Measurements from ENCODE around the gene PGAP1.
"Not testable (repeated sequence)": the region's sequence is repeated elsewhere in the genome, so short reads cannot be mapped to it uniquely, and the experiment has no call there.

PGAP1 gene

DNA sequence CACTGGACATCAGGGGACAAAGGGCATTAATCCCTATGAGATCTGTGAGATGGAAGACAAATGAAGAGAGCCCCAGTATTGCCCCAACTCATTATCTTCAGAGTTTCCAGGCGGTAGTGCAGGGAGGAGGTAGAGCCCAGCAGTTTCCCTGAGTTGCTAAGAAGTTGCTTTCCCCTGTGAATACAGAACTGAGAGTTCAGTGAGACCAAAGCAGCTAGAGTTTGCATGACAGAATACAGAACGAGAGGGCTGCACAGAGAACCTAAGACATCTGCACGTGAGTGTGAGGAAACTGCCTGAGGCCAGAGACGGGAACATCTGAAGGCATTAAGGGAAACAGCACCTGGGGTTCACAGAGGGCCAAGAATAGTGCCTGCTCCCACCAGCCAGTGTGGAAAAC, 18.1 kb upstream of the PGAP1 start:
- no peak for DNase-seq (ENCODE audit: low read depth)

DNA sequence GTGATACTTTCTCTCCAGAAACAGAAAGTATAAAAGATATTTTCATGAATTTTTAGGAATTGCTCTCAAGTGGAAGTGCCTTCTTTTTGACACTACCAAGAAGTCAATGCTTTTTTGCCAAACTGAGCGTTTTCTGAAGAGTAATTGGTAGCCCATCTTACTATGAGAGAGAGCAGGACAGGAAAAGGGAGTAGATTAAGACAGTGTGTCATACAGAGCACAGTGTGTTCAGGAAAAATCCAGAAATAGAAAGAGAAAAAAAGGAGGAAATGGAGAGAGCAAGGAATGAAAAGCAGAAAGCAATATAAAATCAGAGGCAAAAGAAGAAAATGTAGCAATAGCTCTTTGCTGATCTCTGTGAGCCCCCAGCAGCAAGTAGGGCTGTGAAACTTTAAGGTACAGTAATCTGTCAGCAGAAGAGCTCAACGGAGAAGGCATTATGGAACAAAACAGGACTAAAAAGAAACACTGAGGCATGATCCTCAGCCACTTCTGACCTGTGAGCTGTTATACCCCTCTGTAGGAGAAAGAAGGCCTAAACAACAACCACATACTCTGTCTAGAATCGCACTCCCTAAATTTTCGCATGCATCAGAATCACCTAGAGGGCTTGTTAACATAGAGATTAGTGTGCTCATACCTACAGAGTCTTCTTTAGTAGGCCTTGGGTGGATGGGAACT, 15.0 kb upstream of the PGAP1 start:
- no peak for DNase-seq (ENCODE audit: low read depth)

DNA sequence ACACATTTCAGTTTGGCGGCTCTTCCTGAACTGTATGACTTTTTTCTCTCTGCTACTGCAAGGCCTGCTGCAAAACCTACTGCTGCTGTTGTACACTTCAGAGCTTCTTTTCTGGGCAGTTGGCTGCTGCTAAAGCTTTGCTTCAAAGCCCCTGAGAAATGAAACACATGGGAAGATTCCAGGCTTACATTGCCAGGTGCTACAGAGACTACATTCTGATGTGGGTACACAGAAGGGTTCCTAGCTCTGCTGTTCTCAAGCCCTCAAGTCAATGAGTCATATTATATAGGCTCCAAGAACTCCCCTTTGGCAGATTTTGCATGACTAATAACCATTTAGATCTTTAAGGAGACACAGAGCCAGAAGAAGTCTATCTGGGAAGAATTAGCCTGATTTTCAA, 12.9 kb upstream of the PGAP1 start:
- no peak for DNase-seq (ENCODE audit: low read depth)

DNA sequence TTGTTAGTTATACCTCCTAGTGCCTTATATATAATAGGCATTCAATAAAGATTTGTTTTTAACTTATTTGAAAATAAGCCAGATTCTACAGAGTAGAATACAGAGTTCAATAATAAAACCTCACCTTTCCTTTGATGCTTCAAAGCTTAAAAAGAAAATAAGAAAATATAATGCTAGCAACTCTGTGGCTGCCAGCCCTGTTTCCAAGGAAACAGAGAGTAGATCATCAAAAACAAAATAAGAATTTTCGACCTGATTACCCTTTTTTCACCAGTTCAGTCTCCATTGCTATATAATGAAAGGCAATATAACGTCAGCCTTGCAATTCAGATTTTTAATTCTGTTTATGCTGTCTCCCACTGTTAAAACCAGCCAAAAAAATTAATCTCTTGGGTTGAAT, 8.9 kb upstream of the PGAP1 start:
- no peak for DNase-seq (ENCODE audit: low read depth)

DNA sequence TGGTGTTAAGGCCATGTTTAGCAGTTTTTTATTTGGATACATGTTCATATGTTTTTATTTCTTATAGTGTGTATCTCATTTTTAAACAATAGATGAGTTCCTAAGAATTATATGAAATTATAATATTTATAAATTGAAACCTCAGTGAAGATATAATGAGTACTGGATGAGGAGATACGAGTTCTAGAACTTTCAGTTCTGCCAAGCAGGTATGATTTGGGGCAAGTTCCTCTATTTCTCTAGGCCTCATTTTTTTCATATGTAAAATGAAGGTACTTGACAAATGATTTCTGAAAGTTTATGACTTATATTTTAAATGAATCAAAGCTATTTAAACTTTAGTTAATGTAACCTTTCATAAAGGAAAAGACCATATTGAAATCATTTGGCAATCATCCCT, 8.2 kb upstream of the PGAP1 start:
- no peak for DNase-seq (ENCODE audit: low read depth)

DNA sequence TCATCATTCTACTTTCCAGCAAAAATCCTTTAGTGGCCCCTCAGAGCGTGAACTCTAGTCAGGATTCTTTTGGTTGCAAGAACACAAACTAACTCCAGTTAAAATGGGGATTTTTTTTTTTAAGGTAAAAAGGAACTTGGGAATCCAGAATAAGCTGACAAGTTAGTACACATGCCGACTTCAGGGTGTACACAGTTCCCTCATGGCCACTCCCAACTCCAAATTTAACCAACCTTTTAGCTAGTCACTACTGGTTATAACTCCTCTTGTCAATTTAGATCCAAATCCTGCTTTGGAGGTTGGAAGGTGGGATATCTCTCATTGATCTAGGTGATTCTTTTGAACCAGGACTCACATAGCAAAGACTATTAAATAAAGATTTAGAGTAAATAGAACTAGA, 5.0 kb upstream of the PGAP1 start:
- no peak for DNase-seq (ENCODE audit: low read depth)

DNA sequence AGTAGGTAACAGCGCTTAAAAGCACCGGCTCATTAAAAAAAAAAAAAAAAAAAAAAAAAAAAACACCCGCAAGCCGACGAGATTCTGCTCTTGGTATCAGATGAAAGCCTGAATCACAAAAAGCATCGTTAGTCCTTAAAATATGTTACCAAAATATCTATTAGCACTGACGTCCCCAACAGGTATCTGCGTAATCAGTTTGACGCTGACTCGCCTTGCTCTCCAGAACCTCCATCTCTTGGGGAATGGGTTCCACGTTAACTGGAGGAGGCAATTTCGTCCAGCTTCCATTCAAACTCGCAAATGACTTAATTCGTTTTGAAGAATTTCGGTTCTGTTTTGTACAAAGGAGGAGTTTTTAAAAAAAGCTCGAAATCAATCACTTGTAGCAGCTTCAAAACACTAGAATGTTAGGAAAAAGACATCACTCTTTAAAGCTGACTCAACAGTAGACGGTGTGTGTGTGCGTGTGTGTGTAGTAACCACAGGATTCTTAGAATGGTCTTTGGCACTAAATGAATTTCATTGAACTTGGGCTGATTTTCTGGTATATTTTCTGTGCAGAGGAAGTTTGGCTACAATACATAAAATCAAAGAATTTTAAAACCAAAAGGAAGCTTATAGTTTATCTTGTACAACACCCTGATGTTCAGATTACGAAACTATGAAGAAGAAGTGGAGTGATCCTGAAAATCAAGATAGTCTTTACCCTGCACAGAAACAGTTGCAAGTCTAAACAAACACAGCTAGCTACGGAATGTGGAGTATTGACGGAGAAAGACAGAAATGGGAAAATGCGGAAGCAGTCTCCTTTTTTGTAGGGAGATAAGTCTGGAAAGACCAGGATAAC, 1.1 kb upstream of the PGAP1 start:
- DNase-seq (ENCODE audit: low read depth): peak; percentile 32

DNA sequence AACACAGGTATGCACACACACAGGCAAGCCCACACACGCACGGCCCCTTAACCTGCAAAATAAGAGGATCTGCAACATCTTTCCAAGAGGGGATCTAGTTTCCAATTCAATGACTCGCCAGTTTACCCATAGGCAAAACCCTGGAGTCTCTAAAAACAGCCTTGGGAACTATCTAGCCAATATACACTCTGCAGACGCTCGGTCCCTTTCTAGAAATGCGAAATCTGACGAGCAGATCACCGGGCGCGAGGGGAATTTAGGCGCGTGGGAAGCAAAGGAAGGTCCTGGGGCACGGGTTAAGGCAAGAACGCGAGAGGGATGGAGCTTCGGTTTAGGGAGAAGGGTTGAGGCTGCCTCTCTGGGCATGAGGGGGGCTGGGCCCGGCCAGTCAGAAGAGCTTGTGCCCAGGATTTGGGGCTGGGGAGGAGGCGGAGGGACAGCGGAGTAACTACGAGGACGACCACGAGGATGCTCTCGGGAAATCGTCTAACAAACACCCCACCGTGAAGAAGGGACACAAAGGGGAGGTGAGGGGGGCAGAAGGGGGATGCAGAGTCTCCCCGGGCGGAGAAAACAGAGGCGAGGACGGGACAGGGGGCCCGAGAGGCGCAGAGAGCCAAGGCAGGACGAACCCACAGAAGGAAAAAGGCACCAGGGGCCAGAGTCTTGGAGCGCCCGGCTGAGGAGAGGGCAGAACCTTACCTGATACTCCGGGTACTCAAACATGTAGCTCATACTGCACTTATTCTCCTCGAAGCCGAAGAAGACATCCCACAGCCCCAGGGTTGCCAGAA, 542 bp downstream of the PGAP1 start:
- DNase-seq (ENCODE audit: low read depth): no peak

DNA sequence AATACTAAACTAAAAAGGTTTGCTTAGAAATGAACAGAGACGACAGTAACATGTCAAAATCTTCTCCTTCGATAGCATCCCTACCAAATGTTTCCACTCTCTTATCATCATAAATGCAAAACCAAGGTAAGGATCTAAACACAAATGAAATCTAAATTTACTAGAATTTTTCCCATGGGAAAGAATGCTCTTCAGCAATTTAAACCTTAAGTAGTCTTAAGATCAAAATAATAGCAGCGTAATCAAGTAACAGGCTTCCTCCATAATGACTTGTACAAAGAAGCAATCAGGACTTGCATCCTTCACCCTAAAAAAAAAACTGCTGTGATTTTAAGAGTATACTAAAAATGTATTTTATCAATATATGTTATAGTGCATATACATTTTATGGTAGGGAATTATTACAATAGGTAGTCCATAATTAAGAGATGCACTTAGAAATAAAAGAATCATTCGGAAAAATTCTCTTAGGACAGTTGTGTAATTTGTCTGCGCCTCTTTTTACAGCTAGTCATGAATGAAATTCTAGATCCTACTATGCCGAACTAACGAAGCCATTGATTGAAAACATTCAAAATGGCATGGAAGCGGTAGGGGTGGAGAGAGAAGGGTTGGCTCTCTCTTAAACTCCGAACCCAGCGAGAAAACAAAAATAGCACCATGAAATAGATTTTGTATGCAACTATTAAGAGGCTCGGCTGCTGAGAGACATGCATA, 1.3 kb downstream of the PGAP1 start:
- no peak for DNase-seq (ENCODE audit: low read depth)

DNA sequence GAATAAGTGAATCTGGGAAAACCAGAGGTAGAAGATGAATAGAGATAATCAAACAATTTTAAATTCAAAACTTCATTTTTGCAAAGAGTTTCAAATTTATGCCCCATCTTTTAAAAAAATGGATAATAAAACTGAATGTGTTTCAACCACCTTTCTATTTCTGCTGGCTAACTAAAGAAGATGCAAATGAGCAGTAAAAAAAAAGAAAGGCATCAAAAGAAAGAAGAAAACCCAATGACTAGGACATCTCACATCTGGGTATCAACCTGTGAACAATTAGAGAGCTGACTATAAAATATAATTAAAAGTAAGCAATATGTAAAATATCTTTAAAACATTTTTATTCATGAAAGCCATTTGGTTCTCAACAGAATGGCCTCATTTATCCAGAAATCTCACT, 2.5 kb downstream of the PGAP1 start:
- no peak for DNase-seq (ENCODE audit: low read depth)

DNA sequence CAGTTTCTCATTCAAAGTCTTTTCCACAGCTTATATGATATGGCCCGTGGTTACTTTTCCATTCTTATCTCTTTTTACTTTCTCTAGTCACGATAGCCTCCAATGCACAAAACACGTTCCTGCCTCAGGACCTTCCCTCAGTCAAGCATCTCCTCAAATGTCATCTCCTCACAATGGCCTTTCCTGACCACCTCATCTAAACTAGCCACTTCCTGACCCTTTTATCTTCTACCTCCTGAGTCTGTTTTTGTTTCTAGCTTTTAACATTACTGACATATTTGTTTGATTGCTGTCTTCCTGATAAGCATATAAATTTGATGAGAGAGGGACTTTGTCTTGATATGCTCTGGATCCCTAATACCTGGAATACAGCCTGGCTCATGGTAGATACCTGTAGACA, 7.6 kb downstream of the PGAP1 start:
- no peak for DNase-seq (ENCODE audit: low read depth)

DNA sequence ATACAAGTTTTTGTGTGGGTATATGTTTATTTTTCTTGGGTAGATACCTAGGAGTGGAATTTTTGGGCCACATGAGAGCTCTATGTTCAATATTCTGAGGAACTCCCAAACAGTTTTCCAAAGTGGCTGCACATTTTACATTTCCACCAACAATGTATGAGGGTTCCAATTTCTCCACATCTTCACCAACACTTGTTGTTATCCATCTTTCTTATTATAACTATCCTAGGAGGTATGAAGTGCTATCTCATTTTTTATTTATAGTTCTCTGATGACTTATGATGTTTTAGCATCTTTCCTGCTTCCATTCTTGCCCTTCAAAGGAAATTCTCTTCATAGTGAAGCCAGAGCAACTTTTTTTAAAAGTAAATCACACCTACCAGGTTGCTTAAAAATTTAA, 8.7 kb downstream of the PGAP1 start:
- no peak for DNase-seq (ENCODE audit: low read depth)

DNA sequence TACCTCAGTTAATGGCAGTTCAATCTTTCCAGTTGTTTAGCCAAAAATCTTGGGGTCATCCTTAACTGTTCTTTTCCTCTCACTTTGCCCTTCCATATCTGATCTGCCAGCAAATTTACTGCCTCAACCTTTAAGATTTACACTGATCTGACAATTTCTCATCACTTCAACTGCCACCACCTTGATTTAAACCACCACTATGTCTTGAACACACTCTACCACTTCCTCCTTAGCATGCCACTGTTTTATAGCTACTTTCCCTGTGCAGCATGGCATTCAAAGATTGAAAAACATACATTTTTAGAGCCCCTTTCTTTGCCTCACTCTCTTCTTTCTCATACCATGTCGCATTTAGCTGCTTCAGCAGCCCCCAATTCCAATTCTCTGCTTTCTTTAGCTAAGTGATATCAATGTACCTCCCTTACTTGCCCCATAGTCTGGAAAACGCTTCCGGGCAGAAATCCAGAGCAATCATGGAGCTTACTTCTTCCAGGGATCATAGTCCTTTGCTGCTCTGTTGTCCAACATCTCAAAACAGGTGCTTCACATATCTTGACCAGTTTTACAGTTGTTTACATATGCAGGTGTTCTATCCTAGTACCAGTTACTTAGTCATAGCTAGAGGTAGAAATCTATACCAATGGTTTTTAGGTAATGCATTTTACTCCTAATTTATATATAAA, 10.9 kb downstream of the PGAP1 start:
- no peak for DNase-seq (ENCODE audit: low read depth)

DNA sequence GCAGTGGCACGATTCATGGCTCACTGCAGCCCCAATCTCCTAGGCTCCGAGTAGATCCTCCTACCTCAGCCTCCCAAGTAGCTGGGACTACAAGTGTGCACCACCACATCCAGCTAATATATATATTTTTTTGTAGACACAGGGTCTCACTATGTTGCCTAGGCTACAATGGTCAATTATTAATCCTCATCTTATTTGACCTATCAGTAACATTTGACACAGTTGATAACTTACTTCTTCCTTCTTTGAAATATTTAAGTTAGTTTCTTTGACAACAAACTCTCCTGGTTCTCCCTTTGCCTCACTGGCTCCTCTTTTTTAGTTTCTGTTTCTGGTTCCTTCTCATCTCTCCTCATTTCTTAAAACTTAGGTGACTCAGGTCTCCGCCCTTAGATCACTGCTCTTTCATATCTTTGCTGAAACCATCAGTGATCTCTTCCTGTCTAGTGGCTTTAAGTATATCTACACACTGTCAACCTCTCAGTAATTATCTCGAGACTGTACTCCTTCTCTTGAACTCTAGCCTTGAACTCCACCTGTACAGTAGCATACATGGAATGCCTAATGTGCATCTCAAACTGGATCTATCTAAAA, 11.5 kb downstream of the PGAP1 start:
- DNase-seq (ENCODE audit: low read depth): no peak

DNA sequence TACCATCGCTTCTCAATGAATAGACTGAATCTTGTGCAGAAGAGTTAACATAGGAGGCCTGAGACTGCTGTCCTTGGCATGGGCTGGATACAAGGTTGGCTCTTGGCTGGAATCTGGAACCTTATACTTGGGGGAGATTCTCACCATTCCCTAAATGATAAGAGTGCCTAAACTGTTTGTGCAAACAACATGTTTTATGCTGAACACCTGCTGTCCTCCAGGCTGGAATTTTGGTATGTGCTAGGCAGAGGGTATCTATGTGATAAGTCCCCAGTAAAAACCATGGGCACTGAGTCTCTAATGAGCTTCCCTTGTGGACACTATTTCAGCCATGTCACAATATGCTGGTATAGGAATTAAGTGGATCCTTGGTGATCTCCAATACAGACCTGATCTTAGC, 12.8 kb downstream of the PGAP1 start:
- DNase-seq (ENCODE audit: low read depth): no peak

DNA sequence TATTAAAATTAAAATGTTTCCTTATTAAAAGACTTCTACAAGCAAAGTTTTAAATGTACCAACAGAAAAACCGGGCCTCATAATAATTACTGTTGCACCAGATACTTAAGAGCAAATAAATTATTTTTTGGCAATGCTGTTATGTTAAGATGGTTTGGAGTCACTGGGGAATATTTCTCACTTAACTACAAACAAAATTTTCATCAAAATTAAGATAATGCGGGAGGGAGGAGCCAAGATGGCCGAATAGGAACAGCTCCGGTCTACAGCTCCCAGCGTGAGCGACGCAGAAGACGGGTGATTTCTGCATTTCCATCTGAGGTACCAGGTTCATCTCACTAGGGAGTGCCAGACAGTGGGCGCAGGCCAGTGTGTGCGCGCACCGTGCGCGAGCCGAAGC, 21.1 kb downstream of the PGAP1 start:
- DNase-seq (ENCODE audit: low read depth): not testable (repeated sequence)

DNA sequence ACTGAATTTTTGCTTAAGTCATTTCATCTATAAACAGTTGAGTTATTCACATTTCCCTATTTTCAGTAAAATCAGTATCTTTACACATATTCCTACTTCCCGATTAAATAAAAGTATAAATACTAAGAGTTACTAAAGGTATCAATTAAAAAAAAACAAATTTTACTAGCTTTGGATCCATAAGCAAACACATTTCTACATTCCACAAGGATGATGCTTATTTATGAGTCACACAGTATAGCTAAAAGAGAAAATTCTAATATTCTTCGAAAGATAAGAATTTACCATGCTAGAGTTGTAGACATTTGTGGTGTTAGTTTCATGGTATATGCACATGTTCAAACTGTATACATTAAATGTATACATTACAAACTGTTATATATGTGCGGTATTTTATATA, 23.7 kb downstream of the PGAP1 start:
- DNase-seq (ENCODE audit: low read depth): no peak

DNA sequence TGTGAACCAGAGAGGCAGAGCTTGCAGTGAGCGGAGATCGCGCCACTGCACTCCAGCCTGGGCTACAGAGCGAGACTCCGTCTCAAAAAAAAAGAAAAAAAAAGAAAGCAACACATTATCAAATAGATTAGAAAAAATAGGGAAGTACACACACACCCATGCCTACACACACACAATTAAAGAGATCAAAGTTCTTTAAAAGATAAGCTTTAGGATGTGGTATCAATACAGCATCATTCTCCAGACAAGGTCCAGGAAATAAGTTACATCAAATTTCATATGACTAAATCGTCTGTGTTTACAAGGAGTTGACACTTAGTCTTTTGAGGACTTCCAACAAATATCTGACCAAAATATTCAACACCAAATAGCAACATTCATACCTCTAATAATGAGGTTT, 25.7 kb downstream of the PGAP1 start:
- no peak for DNase-seq (ENCODE audit: low read depth)

DNA sequence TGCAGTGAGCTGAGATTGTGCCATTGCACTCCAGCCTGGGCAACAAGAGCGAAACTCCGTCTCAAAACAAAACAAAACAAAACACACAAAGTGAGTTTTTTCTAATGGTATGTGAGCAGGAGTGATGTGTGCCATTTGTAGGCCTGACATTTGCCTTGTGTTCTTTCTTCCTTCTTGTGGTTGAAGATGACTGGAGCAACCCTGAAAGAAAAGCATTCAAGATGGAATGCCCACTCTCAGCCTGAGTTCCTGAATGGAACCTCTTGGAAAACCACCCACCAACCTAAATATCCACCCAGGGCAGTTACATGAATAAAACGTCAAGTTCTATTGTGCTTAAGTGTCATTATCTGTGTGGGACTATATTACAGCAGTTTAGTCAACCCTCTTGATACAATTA, 26.5 kb downstream of the PGAP1 start:
- DNase-seq (ENCODE audit: low read depth): no peak

DNA sequence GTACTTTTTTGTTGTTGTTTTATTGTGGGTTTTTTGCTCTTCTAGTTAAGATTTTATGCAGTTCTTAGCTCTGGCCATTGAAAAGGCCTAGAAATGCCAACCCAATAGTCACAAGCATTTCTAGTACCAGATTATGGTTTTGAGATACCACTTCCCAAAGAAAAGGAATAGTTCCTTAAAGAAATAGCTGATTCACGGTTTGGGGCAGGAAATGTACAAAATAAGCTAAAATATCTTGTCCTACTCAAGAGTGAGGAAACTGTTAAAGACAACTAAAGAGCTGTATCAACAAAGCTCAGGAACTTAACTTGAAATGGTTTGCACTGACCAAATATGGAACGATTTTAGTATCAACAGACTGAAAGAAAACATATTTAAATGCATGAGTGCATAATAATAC, 35.4 kb downstream of the PGAP1 start:
- DNase-seq (ENCODE audit: low read depth): no peak

DNA sequence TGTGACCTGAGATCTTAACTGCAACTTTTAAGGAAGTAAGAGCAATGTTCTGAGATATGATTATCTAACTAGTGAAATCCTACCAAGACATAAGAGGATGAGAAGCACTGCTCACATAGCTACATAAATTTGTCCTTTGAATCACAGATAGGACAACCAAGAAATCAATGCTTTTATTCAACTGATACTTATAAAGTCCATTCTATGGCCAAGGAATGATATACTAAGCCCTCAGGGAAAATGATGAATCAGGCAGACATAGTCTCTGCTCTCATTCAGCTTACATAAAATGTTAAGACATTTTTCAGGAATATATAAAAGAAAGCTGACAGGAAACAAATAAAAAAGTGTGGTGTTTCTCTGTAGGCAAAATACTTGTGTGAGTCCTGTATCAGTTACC, 39.1 kb downstream of the PGAP1 start:
- no peak for DNase-seq (ENCODE audit: low read depth)

Data from stimulated activated CD8-positive, alpha-beta memory T cell treated with anti-CD3 and anti-CD28 coated beads, Interleukin-15, amount 100 ng/mL, for 1 hour (primary cell).